ENCODE measurements around the gene CACNA1C. TPM values are rescaled to one million over a fixed set of nuclear protein-coding genes. Genes with fewer than 3 reads are reported as not detected.

Gene CACNA1C
- polyA plus RNA-seq, 4 donors = 0.67 to 2.5 (median 2.0) TPM

GRCh38 chr12:2498964-2499500, 446.2 kb downstream of the CACNA1C start:
- no peaks in the 10 kb centered on the region for H3K27me3 ChIP-seq (ENCODE audit: control insufficient read depth in 3 of 3, insufficient read depth in 3 of 3, low read length in 3 of 3)
- no peak overlapping the region for H3K4me3 ChIP-seq (ENCODE audit: low read depth in 1 of 3, low read length in 3 of 3)
- H3K27ac ChIP-seq (ENCODE audit: low read depth in 1 of 3, low read length in 2 of 3) = peak overlapping the region in 1 of 3 donors; percentile 33
- FAIRE-seq (no peak), DNase-seq (peak in 1 of 2 donors; percentile 69)
- WGBS, 3 donors = 7 to 60% (median 27%) methylated on average over 10 of the region's 10 CpGs
- no peaks in the 10 kb centered on the region for H3K36me3 ChIP-seq (ENCODE audit: control insufficient read depth in 3 of 3, insufficient read depth in 2 of 3, low read depth in 1 of 3, low read length in 3 of 3)
- H3K9me3 ChIP-seq (ENCODE audit: control insufficient read depth in 2 of 2, insufficient read depth in 1 of 2, low read depth in 1 of 2, low read length in 1 of 2) = no peaks in the 10 kb centered on the region
- peaks cover 0 to 10% (median 7%) of the 10 kb centered on the region in 3 donors for H3K4me1 ChIP-seq (ENCODE audit: control insufficient read depth in 3 of 3, insufficient read depth in 2 of 3, low read depth in 1 of 3, low read length in 2 of 3)

DNA sequence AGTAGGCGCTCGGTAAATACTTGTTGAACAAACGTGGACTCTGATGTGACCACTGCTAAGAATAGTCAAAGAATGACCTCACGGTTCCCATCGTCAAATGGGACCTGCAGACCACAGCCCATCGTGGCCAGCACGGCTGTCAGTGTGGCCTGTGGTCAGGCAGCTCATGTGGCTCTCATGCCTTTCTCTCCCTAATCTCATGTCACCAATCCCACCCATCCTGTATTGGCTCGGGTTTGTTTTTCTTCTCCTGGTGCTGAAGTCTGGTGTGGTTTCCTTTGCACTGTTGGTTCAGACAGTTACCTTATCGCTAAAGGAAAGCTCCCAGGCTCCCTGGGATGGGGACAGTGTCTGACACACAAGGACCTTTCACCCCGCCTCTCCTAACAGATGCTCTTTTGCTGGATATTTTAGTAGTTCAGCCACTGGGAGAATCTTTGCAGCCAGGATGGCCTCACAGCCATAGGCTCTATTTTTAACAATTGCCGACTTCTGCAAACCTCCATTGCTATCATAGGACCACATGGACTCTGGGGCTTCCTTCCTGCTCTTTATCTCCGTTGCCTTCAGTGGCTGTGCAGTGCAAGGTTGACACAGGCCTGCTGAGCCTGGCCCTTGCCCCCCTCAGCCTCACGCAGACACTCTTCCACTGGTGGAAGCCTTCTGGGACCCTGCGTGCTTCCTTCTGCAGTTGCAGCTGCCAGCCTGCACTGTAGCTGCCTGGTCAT, 448.8 kb downstream of the CACNA1C start:
- Histone ChIP-seq H3K27me3 (ENCODE audit: control insufficient read depth in 3 of 3, insufficient read depth in 3 of 3, low read length in 3 of 3) (no peaks in the 10 kb centered on the region), H3K4me3 (ENCODE audit: low read depth in 1 of 3, low read length in 3 of 3) (no peak overlapping the region), H3K4me1 (ENCODE audit: control insufficient read depth in 3 of 3, insufficient read depth in 2 of 3, low read depth in 1 of 3, low read length in 2 of 3) (no peaks in the 10 kb centered on the region), H3K9me3 (ENCODE audit: control insufficient read depth in 2 of 2, insufficient read depth in 1 of 2, low read depth in 1 of 2, low read length in 1 of 2) (no peaks in the 10 kb centered on the region), H3K36me3 (ENCODE audit: control insufficient read depth in 3 of 3, insufficient read depth in 2 of 3, low read depth in 1 of 3, low read length in 3 of 3) (no peaks in the 10 kb centered on the region), H3K27ac (ENCODE audit: low read depth in 1 of 3, low read length in 2 of 3) (no peak overlapping the region)
- FAIRE-seq (no peak), DNase-seq (no peak)
- 56 to 83% (median 58%) methylated on average over 14 of the region's 14 CpGs for WGBS, 3 donors

DNA sequence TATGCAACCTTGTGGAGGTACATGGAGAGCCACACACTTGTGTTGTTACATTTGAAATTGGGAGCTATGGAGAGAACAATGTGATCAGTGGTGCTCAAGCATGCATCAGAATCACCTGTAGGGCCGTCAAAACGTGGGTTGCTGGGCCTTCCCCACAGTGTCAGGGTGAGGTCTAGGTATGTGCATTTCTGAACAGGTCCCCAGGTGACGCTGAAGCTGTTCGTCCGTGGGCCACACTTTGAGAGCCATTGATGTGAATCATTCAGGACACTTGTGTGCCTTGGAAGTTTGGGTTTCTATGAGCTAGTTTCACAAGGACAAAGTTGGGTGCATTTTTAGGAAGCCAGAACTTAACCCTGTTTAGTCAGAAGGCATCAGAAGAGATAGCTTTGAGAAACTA, 450.2 kb downstream of the CACNA1C start:
- WGBS, 3 donors = 83 to 87% (median 86%) methylated on average over 5 of the region's 5 CpGs
- Histone ChIP-seq H3K4me3 (ENCODE audit: low read depth in 1 of 3, low read length in 3 of 3) (no peak overlapping the region), H3K4me1 (ENCODE audit: control insufficient read depth in 3 of 3, insufficient read depth in 2 of 3, low read depth in 1 of 3, low read length in 2 of 3) (no peaks in the 10 kb centered on the region), H3K27ac (ENCODE audit: low read depth in 1 of 3, low read length in 2 of 3) (no peak overlapping the region), H3K27me3 (ENCODE audit: control insufficient read depth in 3 of 3, insufficient read depth in 3 of 3, low read length in 3 of 3) (no peaks in the 10 kb centered on the region), H3K36me3 (ENCODE audit: control insufficient read depth in 3 of 3, insufficient read depth in 2 of 3, low read depth in 1 of 3, low read length in 3 of 3) (no peaks in the 10 kb centered on the region), H3K9me3 (ENCODE audit: control insufficient read depth in 2 of 2, insufficient read depth in 1 of 2, low read depth in 1 of 2, low read length in 1 of 2) (no peaks in the 10 kb centered on the region)
- FAIRE-seq (no peak), DNase-seq (no peak)

GRCh38 chr12:2503762-2504161, 451.0 kb downstream of the CACNA1C start:
- H3K27me3 ChIP-seq (ENCODE audit: control insufficient read depth in 3 of 3, insufficient read depth in 3 of 3, low read length in 3 of 3) = no peaks in the 10 kb centered on the region
- DNase-seq = no peak
- no peaks in the 10 kb centered on the region for H3K36me3 ChIP-seq (ENCODE audit: control insufficient read depth in 3 of 3, insufficient read depth in 2 of 3, low read depth in 1 of 3, low read length in 3 of 3)
- FAIRE-seq = no peak
- H3K4me3 ChIP-seq (ENCODE audit: low read depth in 1 of 3, low read length in 3 of 3) = no peak overlapping the region
- no peaks in the 10 kb centered on the region for H3K4me1 ChIP-seq (ENCODE audit: control insufficient read depth in 3 of 3, insufficient read depth in 2 of 3, low read depth in 1 of 3, low read length in 2 of 3)
- H3K27ac ChIP-seq (ENCODE audit: low read depth in 1 of 3, low read length in 2 of 3) = no peak overlapping the region
- WGBS, 3 donors = 54 to 75% (median 69%) methylated on average over 7 of the region's 7 CpGs
- no peaks in the 10 kb centered on the region for H3K9me3 ChIP-seq (ENCODE audit: control insufficient read depth in 2 of 2, insufficient read depth in 1 of 2, low read depth in 1 of 2, low read length in 1 of 2)

GRCh38 chr12:2504577-2504976, 451.8 kb downstream of the CACNA1C start:
- no peaks in the 10 kb centered on the region for H3K9me3 ChIP-seq (ENCODE audit: control insufficient read depth in 2 of 2, insufficient read depth in 1 of 2, low read depth in 1 of 2, low read length in 1 of 2)
- no peaks in the 10 kb centered on the region for H3K36me3 ChIP-seq (ENCODE audit: control insufficient read depth in 3 of 3, insufficient read depth in 2 of 3, low read depth in 1 of 3, low read length in 3 of 3)
- WGBS, 3 donors = 95 to 96% (median 96%) methylated on average over 15 of the region's 15 CpGs
- no peaks in the 10 kb centered on the region for H3K4me1 ChIP-seq (ENCODE audit: control insufficient read depth in 3 of 3, insufficient read depth in 2 of 3, low read depth in 1 of 3, low read length in 2 of 3)
- DNase-seq = no peak
- no peaks in the 10 kb centered on the region for H3K27me3 ChIP-seq (ENCODE audit: control insufficient read depth in 3 of 3, insufficient read depth in 3 of 3, low read length in 3 of 3)
- H3K4me3 ChIP-seq (ENCODE audit: low read depth in 1 of 3, low read length in 3 of 3) = no peak overlapping the region
- FAIRE-seq = no peak
- no peak overlapping the region for H3K27ac ChIP-seq (ENCODE audit: low read depth in 1 of 3, low read length in 2 of 3)

DNA sequence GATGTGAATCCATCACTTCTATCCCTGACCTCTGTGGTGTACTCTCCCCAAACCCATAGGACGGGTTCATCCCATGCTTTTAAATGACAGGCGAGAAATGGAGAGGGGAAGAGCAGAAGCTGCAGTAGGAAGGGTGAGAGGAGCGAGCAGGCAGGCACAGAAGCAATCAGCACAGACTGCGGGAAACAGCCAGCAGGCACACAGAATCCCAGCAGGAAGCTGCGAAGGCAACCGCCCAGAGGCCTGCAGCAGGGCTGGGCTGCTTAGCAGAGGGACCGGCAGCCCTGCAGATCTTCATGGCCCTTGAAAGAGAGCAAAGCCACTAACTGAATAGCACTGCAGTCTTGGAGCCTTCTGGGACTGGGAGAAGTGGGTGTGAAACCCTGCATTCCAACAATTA, 455.0 kb downstream of the CACNA1C start:
- H3K9me3 ChIP-seq (ENCODE audit: control insufficient read depth in 2 of 2, insufficient read depth in 1 of 2, low read depth in 1 of 2, low read length in 1 of 2) = no peaks in the 10 kb centered on the region
- FAIRE-seq (no peak), DNase-seq (no peak)
- no peaks in the 10 kb centered on the region for H3K27me3 ChIP-seq (ENCODE audit: control insufficient read depth in 3 of 3, insufficient read depth in 3 of 3, low read length in 3 of 3)
- H3K4me1 ChIP-seq (ENCODE audit: control insufficient read depth in 3 of 3, insufficient read depth in 2 of 3, low read depth in 1 of 3, low read length in 2 of 3) = no peaks in the 10 kb centered on the region
- H3K36me3 ChIP-seq (ENCODE audit: control insufficient read depth in 3 of 3, insufficient read depth in 2 of 3, low read depth in 1 of 3, low read length in 3 of 3) = no peaks in the 10 kb centered on the region
- no peak overlapping the region for H3K4me3 ChIP-seq (ENCODE audit: low read depth in 1 of 3, low read length in 3 of 3)
- no peak overlapping the region for H3K27ac ChIP-seq (ENCODE audit: low read depth in 1 of 3, low read length in 2 of 3)
- 71 to 82% (median 78%) methylated on average over 7 of the region's 7 CpGs for WGBS, 3 donors

DNA sequence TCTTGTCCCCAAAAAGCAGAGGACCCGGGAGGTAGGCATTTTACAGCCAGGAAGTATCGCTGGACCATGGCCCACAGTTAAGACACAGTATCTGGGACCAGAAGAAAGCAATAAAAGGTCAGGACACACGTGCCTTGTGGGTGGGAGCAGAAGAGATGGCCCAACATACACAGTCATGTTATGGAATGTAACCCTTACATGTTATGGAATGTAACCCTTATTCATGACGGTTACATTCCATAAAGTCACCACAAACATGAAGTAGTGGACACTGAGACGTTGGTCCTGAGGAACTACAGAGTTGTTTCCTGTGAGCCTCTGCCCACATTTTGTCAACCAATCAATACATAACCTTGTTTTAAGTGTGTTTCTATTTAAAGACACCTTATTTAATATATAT, 456.4 kb downstream of the CACNA1C start:
- WGBS, 3 donors = 79 to 85% (median 82%) methylated on average over 5 of the region's 5 CpGs
- no peaks in the 10 kb centered on the region for H3K4me1 ChIP-seq (ENCODE audit: control insufficient read depth in 3 of 3, insufficient read depth in 2 of 3, low read depth in 1 of 3, low read length in 2 of 3)
- H3K27ac ChIP-seq (ENCODE audit: low read depth in 1 of 3, low read length in 2 of 3) = no peak overlapping the region
- DNase-seq = no peak
- no peak overlapping the region for H3K4me3 ChIP-seq (ENCODE audit: low read depth in 1 of 3, low read length in 3 of 3)
- no peaks in the 10 kb centered on the region for H3K27me3 ChIP-seq (ENCODE audit: control insufficient read depth in 3 of 3, insufficient read depth in 3 of 3, low read length in 3 of 3)
- no peaks in the 10 kb centered on the region for H3K9me3 ChIP-seq (ENCODE audit: control insufficient read depth in 2 of 2, insufficient read depth in 1 of 2, low read depth in 1 of 2, low read length in 1 of 2)
- no peak for FAIRE-seq
- H3K36me3 ChIP-seq (ENCODE audit: control insufficient read depth in 3 of 3, insufficient read depth in 2 of 3, low read depth in 1 of 3, low read length in 3 of 3) = no peaks in the 10 kb centered on the region

DNA sequence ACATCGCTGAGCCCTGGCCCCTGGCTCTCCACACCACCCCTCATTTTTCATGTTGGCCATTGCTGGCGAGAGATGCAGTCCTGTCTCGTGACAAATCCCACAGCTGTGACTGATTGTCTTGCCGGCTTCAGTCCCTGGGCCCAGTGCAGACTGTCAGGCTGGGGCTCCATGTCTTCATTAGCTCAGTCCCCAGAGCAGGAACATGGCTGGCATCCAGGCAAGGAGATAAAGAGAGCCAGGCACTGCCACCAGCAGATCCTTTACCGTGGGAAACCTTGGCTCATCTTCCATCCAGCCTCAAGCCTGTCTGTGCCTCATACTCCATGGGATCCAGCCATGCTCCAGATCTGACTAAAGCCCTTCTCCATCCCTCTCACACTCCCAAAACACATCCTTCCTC, 457.3 kb downstream of the CACNA1C start:
- no peak overlapping the region for H3K4me3 ChIP-seq (ENCODE audit: low read depth in 1 of 3, low read length in 3 of 3)
- H3K9me3 ChIP-seq (ENCODE audit: control insufficient read depth in 2 of 2, insufficient read depth in 1 of 2, low read depth in 1 of 2, low read length in 1 of 2) = no peaks in the 10 kb centered on the region
- no peak overlapping the region for H3K27ac ChIP-seq (ENCODE audit: low read depth in 1 of 3, low read length in 2 of 3)
- no peaks in the 10 kb centered on the region for H3K27me3 ChIP-seq (ENCODE audit: control insufficient read depth in 3 of 3, insufficient read depth in 3 of 3, low read length in 3 of 3)
- no peak for DNase-seq
- H3K36me3 ChIP-seq (ENCODE audit: control insufficient read depth in 3 of 3, insufficient read depth in 2 of 3, low read depth in 1 of 3, low read length in 3 of 3) = no peaks in the 10 kb centered on the region
- no peak for FAIRE-seq
- WGBS, 3 donors = 85 to 92% (median 86%) methylated on average over 5 of the region's 5 CpGs
- H3K4me1 ChIP-seq (ENCODE audit: control insufficient read depth in 3 of 3, insufficient read depth in 2 of 3, low read depth in 1 of 3, low read length in 2 of 3) = no peaks in the 10 kb centered on the region
